ENCODE results near the gene C14orf93. TPM values are rescaled to one million over a fixed set of nuclear protein-coding genes. Genes with fewer than 3 reads are reported as not detected.

Gene C14orf93
- total RNA-seq, 4 donors from 2014 or later = 3.7 to 16.2 (median 6.7) TPM

- intact Hi-C loops (cut with DNase I; ENCODE audit: low total_unique reads) = no loop called here
- Histone ChIP-seq H3K9me3 (no peaks in the 10 kb centered on the region), H3K27ac (no peak overlapping the region), H3K4me1 (no peaks in the 10 kb centered on the region), H3K36me3 (no peaks in the 10 kb centered on the region), H3K27me3 (no peaks in the 10 kb centered on the region), H3K4me3 (no peak overlapping the region)
- ATAC-seq = no peak
- in situ Hi-C loops (cut with MboI; ENCODE audit: low sequenced_read_pairs in 4 of 4) = no loop called here
- no peak for DNase-seq
- TF ChIP-seq CTCF (IDR thresholded peaks at IDR 0.05 in 4 of 5, conservative IDR thresholded peaks at IDR 0.05 in 1 of 5) = no peak
- no peak for TF ChIP-seq POLR2A (IDR thresholded peaks at IDR 0.05)
Observed at GRCh38 chr14:22998329-22999012, 11.5 kb downstream of the C14orf93 start.

GRCh38 chr14:22997676-22998323, 12.1 kb downstream of the C14orf93 start:
- H3K4me1 ChIP-seq = no peaks in the 10 kb centered on the region
- H3K9me3 ChIP-seq = no peaks in the 10 kb centered on the region
- H3K27ac ChIP-seq = no peak overlapping the region
- no peak overlapping the region for H3K4me3 ChIP-seq
- intact Hi-C loops (cut with DNase I; ENCODE audit: low total_unique reads) = no loop called here
- no peaks in the 10 kb centered on the region for H3K27me3 ChIP-seq
- TF ChIP-seq CTCF (IDR thresholded peaks at IDR 0.05 in 4 of 5, conservative IDR thresholded peaks at IDR 0.05 in 1 of 5) (no peak), POLR2A (IDR thresholded peaks at IDR 0.05) (no peak)
- ATAC-seq (no peak), DNase-seq (no peak)
- H3K36me3 ChIP-seq = no peaks in the 10 kb centered on the region
- in situ Hi-C loops (cut with MboI; ENCODE audit: low sequenced_read_pairs in 4 of 4) = no loop called here

GRCh38 chr14:22996768-22997654, 12.9 kb downstream of the C14orf93 start:
- in situ Hi-C loops (cut with MboI; ENCODE audit: low sequenced_read_pairs in 4 of 4) = no loop called here
- Histone ChIP-seq H3K4me1 (no peaks in the 10 kb centered on the region), H3K9me3 (no peaks in the 10 kb centered on the region), H3K36me3 (no peaks in the 10 kb centered on the region), H3K27me3 (no peaks in the 10 kb centered on the region), H3K27ac (no peak overlapping the region), H3K4me3 (no peak overlapping the region)
- intact Hi-C loops (cut with DNase I; ENCODE audit: low total_unique reads) = no loop called here
- no peak for ATAC-seq
- DNase-seq = no peak
- TF ChIP-seq CTCF (IDR thresholded peaks at IDR 0.05 in 4 of 5, conservative IDR thresholded peaks at IDR 0.05 in 1 of 5) (no peak), POLR2A (IDR thresholded peaks at IDR 0.05) (no peak)

- Histone ChIP-seq H3K4me3 (no peak overlapping the region), H3K27ac (no peak overlapping the region), H3K4me1 (no peaks in the 10 kb centered on the region), H3K36me3 (no peaks in the 10 kb centered on the region), H3K9me3 (no peaks in the 10 kb centered on the region), H3K27me3 (no peaks in the 10 kb centered on the region)
- intact Hi-C loops (cut with DNase I; ENCODE audit: low total_unique reads) = no loop called here
- ATAC-seq = no peak
- in situ Hi-C loops (cut with MboI; ENCODE audit: low sequenced_read_pairs in 4 of 4) = no loop called here
- no peak for DNase-seq
- TF ChIP-seq CTCF (IDR thresholded peaks at IDR 0.05 in 4 of 5, conservative IDR thresholded peaks at IDR 0.05 in 1 of 5) (no peak), POLR2A (IDR thresholded peaks at IDR 0.05) (no peak)
Observed at GRCh38 chr14:22995889-22996625, 13.9 kb downstream of the C14orf93 start.

Measured in gastrocnemius medialis (tissue), 4 donors.